ENCODE results near the gene BPI.

GRCh38 chr20:38267901-38268514, 35.9 kb upstream of the BPI start:
- no peak for TF ChIP-seq CTCF (IDR thresholded peaks at IDR 0.05; ENCODE audit: low read length)
- no peak for TF ChIP-seq EZH2 (IDR thresholded peaks at IDR 0.05; ENCODE audit: borderline replicate concordance, low read length)
